MG63 (cell line): Measurements from ENCODE around the gene ACBD6. TPM values are rescaled to one million over a fixed set of nuclear protein-coding genes. Genes with fewer than 3 reads are reported as not detected.

Experiments used
- DNase-seq: peaks from one replicate; pipeline ENCODE4 v3.0.0-alpha.2; 2020
- H3K27me3 ChIP-seq: fragments of 250-450 bp; sonication (Bioruptor Pico); 2 replicates; pipeline ENCODE4 v1.5.1; 2020; ENCODE audit warnings: mild to moderate bottlenecking, moderate library complexity
- H3K36me3 ChIP-seq: fragments of 250-450 bp; sonication (Bioruptor Pico); 2 replicates; pipeline ENCODE4 v1.5.1; 2020; ENCODE audit warnings: mild to moderate bottlenecking, moderate library complexity
- H3K4me3 ChIP-seq: fragments of 250-450 bp; sonication (Bioruptor Pico); 2 replicates; pipeline ENCODE4 v1.5.1; 2020; ENCODE audit warnings: mild to moderate bottlenecking, moderate library complexity
- H3K9me3 ChIP-seq: fragments of 250-450 bp; sonication (Bioruptor Pico); 2 replicates; pipeline ENCODE4 v1.5.1; 2020; ENCODE audit warnings: mild to moderate bottlenecking, moderate library complexity
- total RNA-seq: library from RNA; depleted of rRNA; stranded (reverse); fragments of >200 nt; shearing (Covaris generic); gene quantifications from 2 replicates; pipeline ENCODE4 v1.2.3, GENCODE V29; 2014; ENCODE audit warnings: low replicate concordance

ACBD6 gene
- total RNA-seq, 1 experiment from 2014 or later = 65.9 TPM

DNA sequence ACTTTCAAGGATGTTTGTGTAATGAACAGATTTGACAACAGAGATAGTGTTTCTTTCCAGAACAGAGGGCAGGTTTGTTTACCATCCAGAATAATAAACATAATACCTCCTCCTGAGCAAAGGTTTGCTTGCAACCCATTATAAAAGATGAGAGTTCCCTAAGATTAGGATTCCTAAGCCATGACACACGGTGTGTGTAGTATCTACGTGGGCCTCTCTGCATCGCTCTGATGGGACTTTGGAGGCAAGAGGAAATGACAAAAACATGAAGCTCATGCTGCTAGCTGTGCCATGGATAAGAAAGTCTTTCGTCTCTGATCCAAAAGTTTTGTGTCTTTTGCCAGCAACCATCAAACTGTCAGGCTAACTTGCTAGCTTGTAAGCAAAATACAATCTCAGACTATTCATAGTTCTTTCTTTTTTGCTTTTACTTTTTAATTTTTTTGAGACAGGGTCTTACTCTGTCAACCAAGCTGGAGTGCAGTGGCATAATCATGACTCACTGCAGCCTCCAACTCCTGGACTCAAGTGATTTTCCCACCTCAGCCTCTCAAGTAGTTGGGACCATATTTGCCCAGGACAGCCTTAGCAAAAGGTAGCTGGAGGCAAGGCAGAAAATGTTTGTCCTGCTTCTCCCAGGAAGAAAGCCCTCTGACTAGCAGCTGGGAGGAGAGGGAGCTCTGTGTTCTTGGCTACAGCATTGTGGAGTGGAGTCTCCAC is 191.2 kb downstream of the ACBD6 start:
- H3K9me3 ChIP-seq = peaks cover 3% of the 10 kb centered on the region; the same call in 1 of the 2 replicates
- peaks cover 6% of the 10 kb centered on the region for H3K36me3 ChIP-seq
- no peak overlapping the region for H3K4me3 ChIP-seq
- no peak for DNase-seq
- no peaks in the 10 kb centered on the region for H3K27me3 ChIP-seq

DNA sequence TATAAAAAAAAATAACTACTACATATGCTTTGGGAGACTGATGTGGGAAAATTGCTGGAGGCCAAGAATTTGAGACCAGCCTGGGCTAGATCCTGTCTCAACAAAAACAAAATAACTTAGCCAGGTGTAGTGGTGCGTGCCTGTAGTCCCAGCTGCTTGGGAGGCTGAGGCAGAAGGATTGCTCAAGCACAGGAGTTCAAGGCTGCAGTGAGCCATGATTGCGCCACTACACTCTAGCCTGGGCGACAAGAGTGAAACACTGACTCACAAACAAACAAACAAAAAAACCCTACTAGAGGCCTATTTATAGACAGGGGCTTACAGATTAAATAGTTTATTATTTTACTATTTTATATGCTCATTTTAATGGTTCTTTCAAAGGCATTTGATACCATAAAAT is 192.3 kb downstream of the ACBD6 start:
- Histone ChIP-seq H3K27me3 (no peaks in the 10 kb centered on the region), H3K9me3 (peaks cover 3% of the 10 kb centered on the region; the same call in 1 of the 2 replicates), H3K4me3 (no peak overlapping the region), H3K36me3 (peaks cover 9% of the 10 kb centered on the region)
- peak; percentile 42 for DNase-seq

DNA sequence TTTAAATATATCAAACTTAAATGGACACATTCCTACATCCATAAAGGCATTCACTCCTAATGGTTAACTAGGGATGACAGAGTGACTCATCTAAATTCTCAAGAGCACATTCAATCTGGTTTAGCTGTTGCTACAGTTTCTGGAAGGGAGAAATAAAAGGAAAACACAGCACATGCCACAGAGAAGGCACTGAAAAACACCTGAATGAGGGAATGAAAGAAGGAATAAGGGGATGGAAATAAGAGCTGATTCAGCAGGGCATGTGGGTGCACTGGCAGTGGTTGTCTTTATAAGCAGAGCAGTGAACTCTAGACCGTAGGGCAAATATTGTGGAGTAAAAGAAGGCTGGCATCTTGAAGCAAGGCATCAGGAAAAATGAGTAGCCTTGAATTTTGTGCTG is 193.0 kb downstream of the ACBD6 start:
- H3K9me3 ChIP-seq = peaks cover 3% of the 10 kb centered on the region; the same call in 1 of the 2 replicates
- no peak for DNase-seq
- peaks cover 9% of the 10 kb centered on the region for H3K36me3 ChIP-seq
- no peak overlapping the region for H3K4me3 ChIP-seq
- H3K27me3 ChIP-seq = no peaks in the 10 kb centered on the region

DNA sequence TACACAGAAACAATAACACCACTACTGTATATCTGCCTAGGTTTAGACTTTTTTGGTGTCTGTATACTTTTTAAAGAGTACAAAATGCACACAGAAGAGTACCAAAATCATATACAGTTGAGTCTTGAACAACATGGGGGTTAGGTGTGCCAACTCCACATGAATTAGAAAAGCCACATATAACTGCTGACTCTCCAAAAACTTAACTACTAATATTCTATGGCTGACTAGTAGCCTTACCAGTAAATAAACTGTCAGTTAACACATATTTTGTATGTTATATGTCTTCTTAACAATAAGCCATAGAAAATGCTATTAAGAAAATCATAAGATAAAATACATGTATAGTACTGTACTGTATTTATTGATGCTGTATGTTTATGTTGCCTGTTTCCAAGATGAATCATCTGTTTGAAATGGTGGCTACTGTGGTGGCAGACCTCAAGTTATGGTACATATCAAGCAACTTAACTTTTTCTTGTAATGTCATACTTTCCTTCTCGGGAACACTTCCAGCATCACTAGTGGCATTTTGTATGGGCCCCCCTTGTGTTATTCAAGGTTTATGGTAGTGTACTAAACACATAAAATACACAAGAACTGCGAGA is 201.1 kb downstream of the ACBD6 start:
- H3K4me3 ChIP-seq = no peak overlapping the region
- DNase-seq = no peak
- no peaks in the 10 kb centered on the region for H3K27me3 ChIP-seq
- no peaks in the 10 kb centered on the region; the same call in 1 of the 2 replicates for H3K9me3 ChIP-seq
- peaks cover 3% of the 10 kb centered on the region; the same call in 1 of the 2 replicates for H3K36me3 ChIP-seq

DNA sequence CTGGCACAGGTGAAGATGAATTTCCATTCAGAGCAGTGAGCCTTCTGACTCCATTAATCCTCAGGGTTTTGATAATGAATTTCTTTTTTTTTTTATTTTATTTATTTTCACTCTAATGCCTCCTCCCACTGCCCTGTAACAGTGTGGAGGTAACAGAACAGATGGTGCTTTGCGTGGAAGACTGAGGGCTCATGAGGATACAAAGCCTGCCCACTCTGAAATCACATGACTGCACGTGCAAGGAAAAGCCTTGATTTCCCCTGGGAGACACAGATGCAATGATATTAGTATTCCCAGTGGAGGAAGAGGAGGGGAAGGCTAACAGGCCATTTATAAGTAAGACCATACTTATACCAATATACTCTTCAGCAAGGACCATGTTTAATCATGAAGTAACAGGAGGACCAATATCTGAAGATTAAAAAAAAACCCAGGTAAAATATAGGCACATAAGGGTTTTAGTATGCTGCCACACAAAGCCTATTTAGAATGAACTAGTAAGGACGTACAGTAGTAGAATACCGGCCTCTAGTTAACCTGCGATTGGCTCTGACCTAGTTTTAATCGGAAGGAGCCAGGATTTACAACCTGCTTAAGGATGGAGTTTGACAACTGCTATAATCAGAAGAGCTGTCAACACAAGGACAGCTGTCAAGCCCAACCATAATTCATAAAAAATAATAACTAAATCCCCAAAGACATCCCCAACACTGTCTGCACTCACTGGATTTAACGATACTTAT is 202.7 kb downstream of the ACBD6 start:
- Histone ChIP-seq H3K36me3 (no peaks in the 10 kb centered on the region), H3K4me3 (no peak overlapping the region), H3K9me3 (no peaks in the 10 kb centered on the region), H3K27me3 (no peaks in the 10 kb centered on the region)
- no peak for DNase-seq

DNA sequence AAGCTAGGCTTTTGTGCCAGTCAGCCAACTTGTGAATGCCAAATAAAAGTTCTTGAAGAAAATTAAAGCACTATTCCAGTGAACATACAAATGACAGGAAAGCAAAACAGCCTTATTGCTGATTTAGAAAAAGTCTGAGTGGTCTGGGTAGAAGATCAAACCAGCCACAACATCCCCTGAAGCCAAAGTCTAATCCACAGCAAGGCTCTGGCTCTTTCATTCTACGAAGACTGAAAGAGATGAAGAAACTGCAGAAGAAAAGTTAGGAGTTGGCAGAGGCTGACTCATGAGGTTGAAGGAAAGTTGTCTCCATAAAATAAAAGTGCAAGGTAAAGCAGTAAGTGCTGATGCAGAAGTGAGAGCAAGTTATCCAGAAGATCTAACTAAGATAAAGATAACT is 206.4 kb downstream of the ACBD6 start:
- Histone ChIP-seq H3K36me3 (no peaks in the 10 kb centered on the region), H3K27me3 (no peaks in the 10 kb centered on the region), H3K9me3 (peaks cover 5% of the 10 kb centered on the region; the same call in 1 of the 2 replicates), H3K4me3 (no peak overlapping the region)
- DNase-seq = no peak

DNA sequence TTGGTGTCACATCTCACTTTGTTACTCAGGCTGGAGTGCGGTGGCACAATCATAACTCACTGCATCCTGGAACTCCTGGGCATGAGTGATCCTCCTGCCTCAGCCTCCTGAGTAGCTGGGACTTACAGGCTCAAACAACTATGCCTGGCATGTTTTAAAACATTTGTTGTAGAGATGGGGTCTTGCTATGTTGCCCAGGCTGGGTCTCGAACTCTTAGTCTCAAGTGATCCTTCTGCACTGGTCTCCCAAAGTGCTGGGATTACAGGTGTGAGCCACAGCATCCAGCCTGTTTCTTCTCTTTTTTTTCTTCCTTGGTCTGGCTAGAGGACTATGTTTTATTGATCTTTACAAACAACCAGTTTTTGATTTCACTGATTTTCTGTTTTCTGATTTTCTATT is 207.7 kb downstream of the ACBD6 start:
- Histone ChIP-seq H3K36me3 (no peaks in the 10 kb centered on the region), H3K9me3 (peaks cover 5% of the 10 kb centered on the region; the same call in 1 of the 2 replicates)
- no peak for DNase-seq

DNA sequence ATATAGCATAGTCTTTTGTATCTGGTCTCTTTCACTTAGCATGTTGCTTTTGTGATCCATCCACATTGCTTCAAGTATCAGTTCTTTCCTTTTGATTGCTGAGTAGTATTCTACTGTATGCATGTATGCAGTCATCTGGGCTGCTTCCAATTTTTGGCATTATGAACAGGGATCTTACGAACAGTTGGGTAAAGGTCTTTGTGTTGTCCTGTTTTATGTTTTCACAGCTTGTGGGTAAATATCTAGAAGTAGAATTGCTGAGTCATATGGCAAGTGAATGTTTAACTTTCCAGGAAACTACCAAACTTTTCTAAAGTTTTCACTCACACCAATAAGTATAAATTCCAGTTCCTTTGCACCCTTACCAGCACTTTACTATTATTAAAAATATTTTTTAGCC is 211.4 kb downstream of the ACBD6 start:
- no peaks in the 10 kb centered on the region for H3K27me3 ChIP-seq

More for the DNA sequence above, 207.7 kb downstream of the ACBD6 start:
- no peaks in the 10 kb centered on the region for H3K27me3 ChIP-seq
- H3K4me3 ChIP-seq = no peak overlapping the region

DNA sequence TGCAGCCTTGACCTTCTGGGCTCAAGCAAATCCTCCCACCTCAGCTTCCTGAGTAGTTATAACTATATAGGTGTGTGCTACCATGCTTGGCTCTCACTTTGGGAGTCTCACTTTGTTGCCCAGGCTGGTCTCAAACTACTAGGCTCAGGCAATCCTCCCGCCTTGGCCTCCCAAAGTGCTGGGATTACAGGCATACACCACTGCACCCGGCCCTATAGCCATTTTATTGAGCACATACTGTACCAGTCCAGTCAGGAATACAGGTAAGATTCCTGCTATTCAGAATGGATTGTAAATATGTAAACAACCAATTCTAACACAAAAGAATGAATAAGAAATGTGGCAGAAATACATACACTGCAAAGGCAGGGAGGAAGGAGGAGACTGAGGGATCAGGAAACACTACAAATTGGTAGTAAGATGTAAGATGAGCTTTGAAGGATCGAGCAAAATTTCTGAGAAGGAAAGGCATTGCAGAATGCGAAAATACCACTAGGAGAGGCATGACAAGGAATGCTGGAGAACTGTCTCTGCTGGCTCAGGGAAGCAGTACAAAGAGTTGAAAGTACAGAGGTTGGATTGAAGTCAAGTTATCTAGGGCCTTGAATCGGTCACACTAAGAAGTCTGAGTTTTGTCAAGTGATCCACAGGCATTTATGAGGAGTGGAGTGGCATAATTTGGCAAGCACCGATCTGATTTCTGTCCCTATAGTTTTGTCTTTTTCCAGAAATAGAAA is 211.9 kb downstream of the ACBD6 start:
- Histone ChIP-seq H3K27me3 (no peaks in the 10 kb centered on the region), H3K9me3 (peaks cover 5% of the 10 kb centered on the region; the same call in 1 of the 2 replicates), H3K4me3 (no peak overlapping the region), H3K36me3 (peaks cover 11% of the 10 kb centered on the region)
- DNase-seq = no peak

More for the DNA sequence above, 211.4 kb downstream of the ACBD6 start:
- H3K36me3 ChIP-seq = peaks cover 11% of the 10 kb centered on the region
- DNase-seq = no peak
- H3K9me3 ChIP-seq = peaks cover 5% of the 10 kb centered on the region; the same call in 1 of the 2 replicates
- H3K4me3 ChIP-seq = no peak overlapping the region

DNA sequence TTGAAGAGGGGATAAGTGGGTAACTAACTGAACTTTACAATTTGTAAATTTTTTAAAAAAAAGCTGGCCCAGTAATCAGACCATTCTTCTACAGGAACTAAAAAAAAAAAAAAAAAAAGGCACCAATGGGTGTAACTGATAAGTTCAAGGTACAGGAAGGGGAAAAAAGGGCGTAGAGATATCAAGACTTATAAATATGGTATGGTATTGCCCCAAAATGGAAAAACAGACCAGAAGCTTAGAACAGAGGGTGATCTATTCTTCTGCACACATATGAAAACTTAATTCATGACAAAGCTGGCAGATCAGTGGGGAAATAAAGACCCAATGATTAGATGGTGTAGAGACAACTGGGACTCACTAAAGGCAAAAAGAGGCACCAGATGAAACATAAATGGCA is 213.4 kb downstream of the ACBD6 start:
- no peak for DNase-seq
- no peaks in the 10 kb centered on the region for H3K27me3 ChIP-seq

DNA sequence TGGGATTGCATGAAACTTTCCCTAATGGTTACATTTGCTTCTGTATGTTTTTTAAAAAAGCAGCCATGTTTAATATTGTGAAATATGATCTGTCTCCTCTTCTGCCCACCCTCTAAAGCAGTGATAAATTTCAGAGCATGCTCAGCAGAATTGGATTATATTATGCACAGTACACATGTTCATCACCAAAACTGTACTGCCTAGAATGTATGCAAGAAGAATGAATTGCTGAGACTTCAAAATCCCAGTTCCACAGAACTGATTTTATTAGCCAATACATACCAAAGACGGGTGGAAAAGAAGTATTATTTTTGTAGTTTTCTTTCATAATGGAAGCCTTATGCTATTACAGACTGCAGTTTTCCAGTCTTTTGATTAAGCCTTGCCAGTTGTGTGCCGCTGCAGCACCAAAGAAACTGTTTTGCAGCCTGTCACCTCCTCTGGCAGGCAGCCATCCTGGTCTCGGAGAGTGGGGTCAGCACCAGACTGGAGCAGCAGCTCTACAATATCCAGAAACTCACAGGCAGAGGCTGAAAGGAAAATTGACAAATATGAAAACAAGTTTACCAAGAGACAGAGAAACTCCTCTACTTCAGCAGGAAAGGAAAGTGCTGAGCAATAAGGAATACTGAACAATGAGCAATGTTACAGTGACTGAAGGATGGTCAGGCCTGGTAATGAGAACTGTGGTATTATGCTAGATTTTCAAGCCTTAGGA is 214.2 kb downstream of the ACBD6 start:
- DNase-seq = no peak
- H3K4me3 ChIP-seq = no peak overlapping the region
- peaks cover 5% of the 10 kb centered on the region; the same call in 1 of the 2 replicates for H3K9me3 ChIP-seq
- peaks cover 11% of the 10 kb centered on the region for H3K36me3 ChIP-seq
- no peaks in the 10 kb centered on the region for H3K27me3 ChIP-seq

More for the DNA sequence above, 213.4 kb downstream of the ACBD6 start:
- peaks cover 5% of the 10 kb centered on the region; the same call in 1 of the 2 replicates for H3K9me3 ChIP-seq
- H3K4me3 ChIP-seq = no peak overlapping the region
- peaks cover 11% of the 10 kb centered on the region for H3K36me3 ChIP-seq

DNA sequence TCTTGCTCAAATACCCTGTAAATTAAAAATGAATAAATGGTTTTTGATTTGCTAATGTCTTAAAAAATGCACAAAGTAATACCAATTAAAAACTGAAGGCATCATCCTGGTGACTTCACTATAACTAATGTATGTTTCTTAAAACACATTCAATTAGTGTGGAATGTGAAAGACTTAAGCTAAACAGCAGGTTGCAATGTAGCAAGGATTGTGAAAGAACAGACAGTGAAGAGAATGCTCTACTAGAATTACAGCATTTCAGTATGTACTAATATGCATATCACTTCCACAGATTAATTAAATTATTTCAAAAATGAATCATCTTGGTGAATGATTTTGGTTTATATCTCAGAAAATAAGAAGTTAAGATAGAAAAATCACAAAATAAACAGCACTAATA is 216.0 kb downstream of the ACBD6 start:
- Histone ChIP-seq H3K4me3 (no peak overlapping the region), H3K36me3 (peaks cover 11% of the 10 kb centered on the region), H3K27me3 (no peaks in the 10 kb centered on the region), H3K9me3 (no peaks in the 10 kb centered on the region)
- no peak for DNase-seq

DNA sequence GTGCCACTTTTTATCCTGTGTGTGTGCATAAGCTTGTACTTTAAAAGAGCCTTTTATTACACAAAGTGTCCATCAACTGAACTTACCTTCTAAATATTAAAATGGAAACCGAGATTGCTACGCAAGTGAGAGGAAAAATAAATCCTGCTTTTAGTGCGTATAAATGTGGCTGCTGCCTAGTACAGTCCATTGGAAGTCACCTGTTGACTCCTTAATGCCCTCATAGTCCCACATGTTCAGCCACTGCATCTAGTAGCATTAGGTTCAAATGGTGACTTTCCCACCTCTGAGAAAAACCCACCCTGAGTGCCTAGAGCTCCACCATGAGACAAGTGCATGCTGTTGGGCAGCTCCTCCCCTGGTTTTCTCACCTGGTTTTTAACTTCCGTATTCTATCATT is 219.3 kb downstream of the ACBD6 start:
- Histone ChIP-seq H3K36me3 (peaks cover 9% of the 10 kb centered on the region), H3K27me3 (no peaks in the 10 kb centered on the region), H3K4me3 (no peak overlapping the region), H3K9me3 (no peaks in the 10 kb centered on the region)
- DNase-seq = no peak

DNA sequence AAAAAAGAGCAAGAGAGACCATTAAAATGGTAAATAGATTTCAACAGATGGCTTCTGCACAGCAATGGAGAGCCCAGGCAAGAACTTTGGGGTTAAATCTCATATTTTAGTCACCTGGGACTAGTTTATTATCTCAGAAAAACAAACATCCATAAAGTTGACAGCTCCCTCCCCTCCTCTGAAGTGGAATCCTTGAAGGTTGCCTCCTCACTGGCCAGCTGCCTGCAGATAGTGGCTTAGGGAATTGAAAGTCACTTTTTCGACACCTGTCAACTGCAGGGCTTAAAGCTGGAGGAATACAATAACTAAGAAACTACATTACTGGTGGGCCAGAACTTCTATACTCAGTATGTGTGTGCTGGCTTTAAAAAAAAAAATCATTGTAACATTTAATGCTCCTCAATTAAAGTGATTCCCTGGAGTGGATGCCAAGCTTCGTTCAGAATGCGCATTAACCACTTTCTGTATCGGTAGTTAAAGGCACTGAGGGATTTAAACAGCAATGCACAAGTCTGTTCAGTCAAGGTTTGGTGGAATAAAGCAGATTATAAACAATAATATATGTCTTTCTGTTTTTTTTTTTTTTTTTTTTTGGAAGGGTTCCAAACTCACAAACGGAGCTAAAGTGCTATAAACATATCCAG is 219.9 kb downstream of the ACBD6 start:
- Histone ChIP-seq H3K27me3 (no peaks in the 10 kb centered on the region), H3K9me3 (no peaks in the 10 kb centered on the region), H3K4me3 (no peak overlapping the region), H3K36me3 (peaks cover 10% of the 10 kb centered on the region)
- no peak for DNase-seq

DNA sequence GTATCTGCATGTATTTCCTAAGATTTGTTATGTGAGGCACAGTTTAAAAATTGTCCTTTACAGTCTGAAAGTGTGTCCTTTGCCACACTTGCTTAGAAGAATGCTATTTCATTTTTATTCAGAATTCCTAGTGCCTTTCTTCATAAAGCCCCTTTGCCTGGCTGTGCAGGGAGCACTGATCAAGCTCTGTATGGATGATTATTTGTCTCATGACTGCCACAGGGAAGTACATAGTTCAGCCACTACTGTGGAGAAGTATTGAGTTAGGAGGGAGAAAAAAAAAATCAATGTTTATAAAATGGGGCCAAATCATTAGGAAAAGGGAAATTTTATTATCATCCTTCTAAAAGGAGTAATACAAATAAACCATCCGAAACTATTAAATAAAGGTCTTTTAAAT is 220.9 kb downstream of the ACBD6 start:
- H3K27me3 ChIP-seq = no peaks in the 10 kb centered on the region
- H3K4me3 ChIP-seq = no peak overlapping the region
- no peak for DNase-seq
- no peaks in the 10 kb centered on the region for H3K9me3 ChIP-seq
- H3K36me3 ChIP-seq = peaks cover 10% of the 10 kb centered on the region

DNA sequence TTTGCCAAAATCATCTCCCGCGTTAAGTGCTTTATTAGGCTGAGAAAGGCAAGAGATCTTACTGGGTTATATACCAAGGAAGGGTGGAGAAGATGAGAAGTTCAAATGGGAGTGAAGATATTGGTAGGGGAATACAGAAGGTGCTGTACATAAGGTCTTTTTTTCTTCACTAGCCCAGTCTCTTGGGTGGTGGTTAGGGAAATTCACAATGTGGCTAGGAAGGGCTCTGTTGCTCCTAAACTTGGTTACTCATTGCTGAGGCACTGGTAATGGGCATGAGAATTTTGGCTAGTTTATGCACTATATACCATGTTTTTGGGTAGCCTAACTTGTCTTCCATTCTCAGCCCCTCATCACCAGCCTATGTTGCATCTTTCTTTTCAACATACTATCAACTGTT is 221.8 kb downstream of the ACBD6 start:
- no peak for DNase-seq
- H3K36me3 ChIP-seq = peaks cover 8% of the 10 kb centered on the region
- H3K4me3 ChIP-seq = no peak overlapping the region
- H3K27me3 ChIP-seq = no peaks in the 10 kb centered on the region
- no peaks in the 10 kb centered on the region for H3K9me3 ChIP-seq
